GM18507 (cell line): ENCODE data around the gene PLGLB2.
"Not testable (repeated sequence)": the region's sequence is repeated elsewhere in the genome, so short reads cannot be mapped to it uniquely, and the experiment has no call there.

Experiments used
- DNase-seq: peaks from one replicate; pipeline ENCODE4 v3.0.0; 2011; ENCODE audit warnings: low read depth; ENCODE audit not compliant: insufficient read length; ENCODE audit errors: extremely low spot score
- FAIRE-seq: peaks from 2 replicates; lab custom pipeline; 2011; peaks lifted over from hg19 to GRCh38; lab: Jason Lieb, UNC

The PLGLB2 gene

GRCh38 chr2:87747791-87748190 is at the start of gene PLGLB2:
TSS of gene PLGLB2 (plus strand) at chr2:87748087. CDS start at chr2:87748154, 67 bp downstream.
- not testable (repeated sequence) for DNase-seq, FAIRE-seq

GRCh38 chr2:87704572-87705323 is 43.1 kb upstream of the PLGLB2 start:
- not testable (repeated sequence) for FAIRE-seq

GRCh38 chr2:87708368-87708767 is 39.5 kb upstream of the PLGLB2 start:
- not testable (repeated sequence) for DNase-seq, FAIRE-seq

More at GRCh38 chr2:87704572-87705323, 43.1 kb upstream of the PLGLB2 start:
- DNase-seq, result not testable (repeated sequence)

GRCh38 chr2:87727940-87728599 is 19.8 kb upstream of the PLGLB2 start:
- DNase-seq, FAIRE-seq: not testable (repeated sequence)

- FAIRE-seq, result not testable (repeated sequence)
Observed at GRCh38 chr2:87740928-87741327, 7.0 kb upstream of the PLGLB2 start.

GRCh38 chr2:87742393-87743108 is 5.3 kb upstream of the PLGLB2 start:
- not testable (repeated sequence) for DNase-seq, FAIRE-seq

More at GRCh38 chr2:87740928-87741327, 7.0 kb upstream of the PLGLB2 start:
- not testable (repeated sequence) for DNase-seq

GRCh38 chr2:87743638-87744037 is 4.2 kb upstream of the PLGLB2 start:
- DNase-seq, FAIRE-seq: not testable (repeated sequence)

- FAIRE-seq, DNase-seq: not testable (repeated sequence)
Observed at GRCh38 chr2:87745353-87745951, 2.4 kb upstream of the PLGLB2 start.

GRCh38 chr2:87748524-87748923 is 637 bp downstream of the PLGLB2 start:
- not testable (repeated sequence) for DNase-seq, FAIRE-seq

- FAIRE-seq, DNase-seq: not testable (repeated sequence)
Observed at GRCh38 chr2:87750560-87750959, 2.7 kb downstream of the PLGLB2 start.

GRCh38 chr2:87754759-87755158 is 6.9 kb downstream of the PLGLB2 start:
- FAIRE-seq, DNase-seq: not testable (repeated sequence)
